ENCODE results near the gene SETD6.
"Not testable (repeated sequence)": the region's sequence is repeated elsewhere in the genome, so short reads cannot be mapped to it uniquely, and the experiment has no call there.

SETD6 gene

DNA sequence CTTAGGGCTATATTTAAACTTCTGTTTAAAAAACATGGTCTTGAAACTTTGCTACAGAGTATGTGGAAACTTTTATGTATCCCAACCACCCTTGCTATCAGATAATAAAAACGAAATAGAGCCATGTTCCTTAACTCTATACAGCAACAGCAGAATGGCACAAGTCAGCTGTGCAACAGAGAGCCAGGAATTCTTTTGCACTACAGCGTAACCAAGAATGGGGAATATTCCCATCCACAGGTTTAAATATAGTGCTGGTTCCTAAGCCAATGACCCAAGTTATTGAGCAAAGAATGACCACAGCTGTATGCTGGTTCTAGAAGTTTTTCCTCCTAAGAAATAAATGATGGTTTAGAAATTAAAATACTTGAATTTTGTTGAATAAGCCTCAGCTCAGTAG lies 33.1 kb downstream of the SETD6 start:
- DNase-seq = no peak

- DNase-seq = no peak
Measured at GRCh38 chr16:58551496-58551895, 36.2 kb downstream of the SETD6 start.

- no peak for DNase-seq
Measured at GRCh38 chr16:58556678-58557077, 41.4 kb downstream of the SETD6 start.

DNA sequence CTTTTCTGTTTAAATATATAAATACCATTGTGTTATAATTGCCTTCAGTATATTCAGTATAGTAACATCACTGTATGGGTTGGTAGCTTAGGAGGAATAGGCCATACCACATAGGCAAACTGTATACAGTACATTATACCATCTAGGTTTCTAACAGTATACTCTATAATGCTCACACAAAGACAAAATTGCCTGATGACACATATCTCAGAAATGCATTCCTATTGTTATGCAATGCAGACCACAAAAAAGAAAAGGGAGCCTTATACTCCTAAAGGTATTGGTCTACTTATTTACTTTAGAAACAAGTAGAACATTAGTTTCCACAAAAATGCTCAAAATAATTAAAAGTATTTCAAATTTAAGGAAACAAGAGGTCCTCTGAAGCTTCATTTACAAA lies 47.9 kb downstream of the SETD6 start:
- no peak for DNase-seq

- DNase-seq = no peak
Measured at GRCh38 chr16:58563775-58564174, 48.5 kb downstream of the SETD6 start.

GRCh38 chr16:58565697-58566096 lies 50.4 kb downstream of the SETD6 start:
- not testable (repeated sequence) for DNase-seq
